ENCODE results near the gene ACOT12. TPM values are rescaled to one million over a fixed set of nuclear protein-coding genes. Genes with fewer than 3 reads are reported as not detected.

ACOT12 gene
- total and polyA plus RNA-seq, 9 of the 15 experiments (the other 6 are each of a cell fraction or from before 2014, with no cell fraction given), result 0.03 TPM; not detected in 8

GRCh38 chr5:81393783-81394718 lies at the start of gene ACOT12 (continued):
- TF ChIP-seq NR0B1 (IDR thresholded peaks at IDR 0.05; ENCODE audit: partially characterized antibody) (no peak), MBD2 (IDR thresholded peaks at IDR 0.05; ENCODE audit: borderline replicate concordance, low read depth) (no peak)

- CTCF ChIA-PET (ENCODE audit: low intra/inter-chr PET ratio), result no interaction called here
- TF ChIP-seq THRA (IDR thresholded peaks at IDR 0.05), result no peak
- no peak for TF ChIP-seq GATA2 (CRISPR knock-in tag; IDR thresholded peaks at IDR 0.05)
- no peak for TF ChIP-seq HMG20B (CRISPR knock-in tag; IDR thresholded peaks at IDR 0.05)
- no peak for TF ChIP-seq SRSF7 (optimal IDR thresholded peaks at IDR 0.05; ENCODE audit: low read depth, low read length)
- no peak for TF ChIP-seq NELFE (IDR thresholded peaks at IDR 0.05; ENCODE audit: insufficient read depth, insufficient read length)
- TF ChIP-seq HMBOX1 (IDR thresholded peaks at IDR 0.05), result no peak
- TF ChIP-seq ATF1 (CRISPR knock-in tag; IDR thresholded peaks at IDR 0.05), result no peak
- no peak for TF ChIP-seq ATF1 (tag; IDR thresholded peaks at IDR 0.05)
- no peak for TF ChIP-seq NFIX (CRISPR knock-in tag; IDR thresholded peaks at IDR 0.05; ENCODE audit: low read depth)
- no peak for TF ChIP-seq SRSF1 (IDR thresholded peaks at IDR 0.05; ENCODE audit: low read depth, low read length)
- no peak for TF ChIP-seq ZNF395 (CRISPR knock-in tag; IDR thresholded peaks at IDR 0.05)
- TF ChIP-seq LCOR (CRISPR knock-in tag; IDR thresholded peaks at IDR 0.05), result no peak
- no peak for TF ChIP-seq NCOA4 (IDR thresholded peaks at IDR 0.05; ENCODE audit: partially characterized antibody)
- TF ChIP-seq ZNF175 (CRISPR knock-in tag; IDR thresholded peaks at IDR 0.05; ENCODE audit: low read depth), result no peak
- TF ChIP-seq SMARCC2 (IDR thresholded peaks at IDR 0.05; ENCODE audit: low read depth), result no peak
Measured at GRCh38 chr5:81435023-81435422, 41.1 kb upstream of the ACOT12 start.

More at GRCh38 chr5:81435023-81435422, 41.1 kb upstream of the ACOT12 start:
- 72% methylated on average over 6 of the region's 6 CpGs for WGBS (ENCODE audit: insufficient coverage, low coverage, missing lambda C conversion rate)
- intact Hi-C loops (cut with micrococcal nuclease), result no loop called here
- H3K9me3 ChIP-seq (replicated peaks; ENCODE audit: control insufficient read depth, insufficient read depth, low read depth, low read length), result no peaks in the 10 kb centered on the region
- H3K27me3 ChIP-seq (ENCODE audit: control insufficient read depth in 2 of 2, insufficient read depth in 2 of 2, low read length in 2 of 2), result no peaks in the 10 kb centered on the region
- H3K9ac ChIP-seq (ENCODE audit: insufficient read depth in 1 of 2, low read depth in 2 of 2, low read length in 2 of 2), result no peak overlapping the region
- BruUV-seq (replicated peaks), result no TSS peak
- no peak overlapping the region for H3K4me3 ChIP-seq
- H4K20me1 ChIP-seq (replicated peaks; ENCODE audit: control insufficient read depth, insufficient read depth, low read length), result no peaks in the 10 kb centered on the region
- no peaks in the 10 kb centered on the region for H3K4me1 ChIP-seq (replicated peaks in 1 of 2; ENCODE audit: control insufficient read depth in 2 of 2, insufficient read depth in 2 of 2, low read length in 2 of 2)
- POLR2A ChIA-PET, result no interaction called here
- FAIRE-seq (no peak), ATAC-seq (no peak), DNase-seq (ENCODE audit: extremely low read depth in 1 of 4, low spot score in 3 of 4) (no peak)
- H2AFZ ChIP-seq (ENCODE audit: low read depth, low read length), result no peak overlapping the region
- H3K79me2 ChIP-seq (ENCODE audit: control insufficient read depth, insufficient read depth, low read length), result no peaks in the 10 kb centered on the region
- no peak overlapping the region for H3K27ac ChIP-seq (ENCODE audit: extremely low read depth, low read depth, low read length)
- H3K4me2 ChIP-seq (ENCODE audit: insufficient read depth, low read length), result no peak overlapping the region
- H3K9me1 ChIP-seq (ENCODE audit: control insufficient read depth, insufficient read depth, low read length), result no peaks in the 10 kb centered on the region
- in situ Hi-C loops (cut with MboI), result no loop called here
- H3K36me3 ChIP-seq (ENCODE audit: control insufficient read depth, insufficient read depth, low read length), result no peaks in the 10 kb centered on the region; the same call in 2 of the 3 replicates

Measured in K562 (cell line).